GM18505 (cell line): ENCODE measurements around the gene MAMDC4.

Experiments used
- ATAC-seq: cut with Tn5 transposase; IDR thresholded peaks from one replicate; pipeline ENCODE4 v1.9.1; 2021; ENCODE audit not compliant: unreplicated experiment
- POLR2A ChIP-seq: IDR thresholded peaks from 4 replicates; pipeline ENCODE4 v1.6.1; 2011; ENCODE audit warnings: borderline replicate concordance; ENCODE audit not compliant: insufficient read depth, insufficient read length; ENCODE audit errors: extremely low read depth

Gene MAMDC4

GRCh38 chr9:136815422-136815782 lies 36.7 kb upstream of the MAMDC4 start:
- ATAC-seq, result no peak
- TF ChIP-seq POLR2A, result no peak

- TF ChIP-seq POLR2A, result no peak
- ATAC-seq, result no peak
Measured at GRCh38 chr9:136820971-136821825, 30.9 kb upstream of the MAMDC4 start.

GRCh38 chr9:136821826-136822544 lies 30.2 kb upstream of the MAMDC4 start:
- ATAC-seq, result no peak
- no peak for TF ChIP-seq POLR2A

- TF ChIP-seq POLR2A, result no peak
- ATAC-seq, result no peak
Measured at GRCh38 chr9:136823136-136824046, 28.8 kb upstream of the MAMDC4 start.

- no peak for TF ChIP-seq POLR2A
- no peak for ATAC-seq
Measured at GRCh38 chr9:136824496-136825225, 27.5 kb upstream of the MAMDC4 start.

GRCh38 chr9:136825295-136826187 lies 26.6 kb upstream of the MAMDC4 start:
- ATAC-seq, result no peak
- TF ChIP-seq POLR2A, result no peak

GRCh38 chr9:136826188-136826541 lies 26.0 kb upstream of the MAMDC4 start:
- TF ChIP-seq POLR2A, result no peak
- no peak for ATAC-seq

- no peak for TF ChIP-seq POLR2A
- no peak for ATAC-seq
Measured at GRCh38 chr9:136826703-136827582, 25.2 kb upstream of the MAMDC4 start.

- ATAC-seq, result no peak
- no peak for TF ChIP-seq POLR2A
Measured at GRCh38 chr9:136827794-136828473, 24.2 kb upstream of the MAMDC4 start.

- no peak for TF ChIP-seq POLR2A
Measured at GRCh38 chr9:136828474-136829140, 23.5 kb upstream of the MAMDC4 start.

More at GRCh38 chr9:136828474-136829140, 23.5 kb upstream of the MAMDC4 start:
- ATAC-seq, result no peak
